GM18873 (cell line): ENCODE results near the gene ZNF385B.

Experiments
- ATAC-seq: cut with Tn5 transposase; IDR thresholded peaks from one replicate; pipeline ENCODE4 v1.9.1; 2021; ENCODE audit warnings: mild to moderate bottlenecking, moderate library complexity, moderate number of reproducible peaks; ENCODE audit not compliant: unreplicated experiment, low FRiP score

Gene ZNF385B

GRCh38 chr2:179561702-179562101 is 299.7 kb downstream of the ZNF385B start:
- no peak for ATAC-seq

- ATAC-seq = no peak
These were observed 301.1 kb downstream of the ZNF385B start for GRCh38 chr2:179560257-179560735.

GRCh38 chr2:179559108-179559806 is 302.2 kb downstream of the ZNF385B start:
- ATAC-seq = no peak

- ATAC-seq = no peak
These were observed 303.1 kb downstream of the ZNF385B start for GRCh38 chr2:179558010-179558934.

GRCh38 chr2:179556425-179556824 is 305.0 kb downstream of the ZNF385B start:
- ATAC-seq = no peak

- no peak for ATAC-seq
These were observed 305.6 kb downstream of the ZNF385B start for GRCh38 chr2:179555691-179556283.

- ATAC-seq = no peak
These were observed 306.6 kb downstream of the ZNF385B start for GRCh38 chr2:179554639-179555386.

GRCh38 chr2:179553382-179553781 is 308.0 kb downstream of the ZNF385B start:
- no peak for ATAC-seq

GRCh38 chr2:179551539-179552045 is 309.8 kb downstream of the ZNF385B start:
- no peak for ATAC-seq

GRCh38 chr2:179550849-179551248 is 310.6 kb downstream of the ZNF385B start:
- ATAC-seq = no peak

GRCh38 chr2:179550214-179550613 is 311.2 kb downstream of the ZNF385B start:
- ATAC-seq = no peak

GRCh38 chr2:179546656-179547055 is 314.8 kb downstream of the ZNF385B start:
- no peak for ATAC-seq

- ATAC-seq = no peak
These were observed 316.4 kb downstream of the ZNF385B start for GRCh38 chr2:179545024-179545423.

GRCh38 chr2:179543361-179543901 is 318.0 kb downstream of the ZNF385B start:
- ATAC-seq = no peak

GRCh38 chr2:179541586-179541985 is 319.8 kb downstream of the ZNF385B start:
- ATAC-seq = no peak

GRCh38 chr2:179539124-179539511 is 322.3 kb downstream of the ZNF385B start:
- no peak for ATAC-seq

GRCh38 chr2:179538406-179539123 is 322.8 kb downstream of the ZNF385B start:
- ATAC-seq = no peak

GRCh38 chr2:179536185-179536584 is 325.2 kb downstream of the ZNF385B start:
- no peak for ATAC-seq

GRCh38 chr2:179533875-179534274 is 327.5 kb downstream of the ZNF385B start:
- ATAC-seq = no peak
